ENCODE data around the gene GTF2A1. TPM values are rescaled to one million over a fixed set of nuclear protein-coding genes. Genes with fewer than 3 reads are reported as not detected.

The GTF2A1 gene
- total RNA-seq, 4 donors from 2014 or later: 20.4 to 38.3 (median 33.2) TPM

DNA sequence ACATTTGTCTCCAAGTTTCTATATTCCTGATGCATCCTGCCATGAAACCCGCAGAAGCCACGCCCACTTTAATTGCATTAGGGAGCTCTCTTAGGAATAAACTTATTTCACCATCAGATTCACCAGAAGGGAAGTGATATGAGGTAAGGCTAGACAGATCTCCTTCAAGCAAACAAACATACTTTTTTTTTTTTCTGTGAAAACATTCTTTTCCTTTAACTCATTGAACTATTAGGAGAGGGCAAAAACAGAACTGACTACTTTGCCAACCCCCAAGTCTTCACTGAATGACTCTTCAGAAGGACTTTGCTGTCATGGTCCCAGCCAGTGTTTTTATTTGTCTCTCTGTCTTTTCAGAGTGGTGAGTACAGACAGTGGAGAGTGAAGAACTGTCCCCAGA, 48.4 kb downstream of the GTF2A1 start:
- ATAC-seq: no peak
- no peaks in the 10 kb centered on the region for H3K36me3 ChIP-seq
- in situ Hi-C loops (cut with MboI; ENCODE audit: low sequenced_read_pairs in 4 of 4): loop anchor here in 2 of 4 donors (5.0 to 10.0 kb wide), 2 partner anchors 175 to 228 kb away; partner anchors contain the start of gene CEP128 (in 1 of the 2)

DNA sequence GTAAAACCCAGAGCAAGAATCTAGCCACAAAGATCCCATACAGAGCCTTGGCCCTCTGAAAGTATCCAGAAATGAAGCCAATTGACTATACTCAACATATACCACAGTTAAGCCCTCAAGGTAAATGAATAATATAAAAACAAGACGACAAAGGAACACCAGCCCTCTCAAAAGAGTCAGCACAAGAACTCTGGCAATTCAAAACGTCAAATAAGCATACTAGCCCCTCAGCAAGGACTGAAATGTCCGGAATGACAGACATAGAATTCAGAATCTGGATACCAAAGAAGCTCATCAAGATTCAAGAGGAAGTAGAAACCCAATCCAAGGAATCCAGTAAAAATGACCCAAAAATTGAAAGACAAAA, 49.9 kb downstream of the GTF2A1 start:
- ATAC-seq: peak; percentile 1 to 14
- H3K27me3 ChIP-seq: no peaks in the 10 kb centered on the region
- in situ Hi-C loops (cut with MboI; ENCODE audit: low sequenced_read_pairs in 4 of 4) (loop anchor here in 2 of 4 donors (5.0 to 10.0 kb wide), 2 partner anchors 174 to 226 kb away; partner anchors contain the start of gene CEP128 (in 1 of the 2)), intact Hi-C loops (cut with DNase I; ENCODE audit: low total_unique reads) (loop anchor here (2.0 to 5.0 kb wide), 3 partner anchors 34 to 219 kb away; no protein-coding TSS in a partner anchor)
- H3K27ac ChIP-seq: peak overlapping the region; percentile 91 to 96 (median 94)
- TF ChIP-seq POLR2A (IDR thresholded peaks at IDR 0.05): no peak
- TF ChIP-seq, protein P1, sequence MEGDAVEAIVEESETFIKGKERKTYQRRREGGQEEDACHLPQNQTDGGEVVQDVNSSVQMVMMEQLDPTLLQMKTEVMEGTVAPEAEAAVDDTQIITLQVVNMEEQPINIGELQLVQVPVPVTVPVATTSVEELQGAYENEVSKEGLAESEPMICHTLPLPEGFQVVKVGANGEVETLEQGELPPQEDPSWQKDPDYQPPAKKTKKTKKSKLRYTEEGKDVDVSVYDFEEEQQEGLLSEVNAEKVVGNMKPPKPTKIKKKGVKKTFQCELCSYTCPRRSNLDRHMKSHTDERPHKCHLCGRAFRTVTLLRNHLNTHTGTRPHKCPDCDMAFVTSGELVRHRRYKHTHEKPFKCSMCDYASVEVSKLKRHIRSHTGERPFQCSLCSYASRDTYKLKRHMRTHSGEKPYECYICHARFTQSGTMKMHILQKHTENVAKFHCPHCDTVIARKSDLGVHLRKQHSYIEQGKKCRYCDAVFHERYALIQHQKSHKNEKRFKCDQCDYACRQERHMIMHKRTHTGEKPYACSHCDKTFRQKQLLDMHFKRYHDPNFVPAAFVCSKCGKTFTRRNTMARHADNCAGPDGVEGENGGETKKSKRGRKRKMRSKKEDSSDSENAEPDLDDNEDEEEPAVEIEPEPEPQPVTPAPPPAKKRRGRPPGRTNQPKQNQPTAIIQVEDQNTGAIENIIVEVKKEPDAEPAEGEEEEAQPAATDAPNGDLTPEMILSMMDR (IDR thresholded peaks at IDR 0.05 in 4 of 5, conservative IDR thresholded peaks at IDR 0.05 in 1 of 5): peak in 2 of 5 experiments; percentile 4
- no peaks in the 10 kb centered on the region for H3K9me3 ChIP-seq
- H3K4me1 ChIP-seq: peaks cover 16 to 20% of the 10 kb centered on the region in 2 donors
- no peaks in the 10 kb centered on the region for H3K36me3 ChIP-seq
- H3K4me3 ChIP-seq: peak overlapping the region; percentile 61 to 85 (median 74)
- DNase-seq: no peak

More for the DNA sequence above, 48.4 kb downstream of the GTF2A1 start:
- no peak overlapping the region for H3K4me3 ChIP-seq
- no peaks in the 10 kb centered on the region for H3K27me3 ChIP-seq
- TF ChIP-seq, protein P1 (IDR thresholded peaks at IDR 0.05 in 4 of 5, conservative IDR thresholded peaks at IDR 0.05 in 1 of 5): no peak
- no peak for TF ChIP-seq POLR2A (IDR thresholded peaks at IDR 0.05)
- peaks cover 16 to 20% of the 10 kb centered on the region in 2 donors for H3K4me1 ChIP-seq
- H3K27ac ChIP-seq: no peak overlapping the region
- intact Hi-C loops (cut with DNase I; ENCODE audit: low total_unique reads): loop anchor here (5.0 kb wide), 1 partner anchor 220 kb away; no protein-coding TSS in a partner anchor
- H3K9me3 ChIP-seq: no peaks in the 10 kb centered on the region
- DNase-seq: no peak

DNA sequence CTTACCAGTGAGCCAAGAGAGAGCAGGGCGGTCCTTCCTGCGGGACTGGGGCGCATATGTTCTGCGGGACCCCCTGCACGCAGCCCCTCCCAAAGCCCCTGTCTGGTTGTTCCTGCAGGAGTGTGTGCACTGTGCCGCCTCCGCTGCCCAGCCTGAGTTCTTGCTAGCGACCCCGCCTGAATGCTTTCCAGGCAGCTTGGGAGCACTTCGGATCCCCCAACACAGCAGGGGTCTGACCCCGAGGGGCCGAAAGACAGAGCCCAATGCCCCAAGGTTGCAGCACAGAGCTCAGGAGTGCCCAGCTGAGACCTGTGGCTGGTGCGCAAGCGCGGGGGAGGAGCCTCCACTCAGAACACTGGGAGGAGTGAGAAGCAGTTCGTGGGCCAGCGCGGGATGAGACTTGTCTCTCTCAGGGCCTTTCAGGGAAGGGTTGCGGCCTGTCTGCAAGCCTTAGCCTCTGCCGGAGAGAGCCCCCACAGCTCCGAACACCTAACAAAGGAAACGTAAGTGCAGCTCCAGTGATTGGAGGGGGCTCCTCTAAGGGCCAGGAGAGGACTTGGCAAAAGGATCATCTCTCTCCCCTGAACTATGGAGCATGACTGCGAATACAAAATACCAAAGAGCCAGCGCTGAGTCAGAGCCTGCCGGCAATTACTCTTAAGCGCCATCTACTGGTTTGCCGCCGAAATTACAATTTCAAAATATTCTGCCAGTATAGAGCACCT, 50.5 kb downstream of the GTF2A1 start:
- ATAC-seq: peak; percentile 97 to 99
- Histone ChIP-seq H3K36me3 (no peaks in the 10 kb centered on the region), H3K4me1 (peaks cover 16 to 20% of the 10 kb centered on the region in 2 donors), H3K27ac (peak overlapping the region; percentile 91 to 96 (median 94)), H3K4me3 (peak overlapping the region; percentile 61 to 85 (median 74)), H3K27me3 (no peaks in the 10 kb centered on the region), H3K9me3 (no peaks in the 10 kb centered on the region)
- TF ChIP-seq, protein P1 (IDR thresholded peaks at IDR 0.05 in 4 of 5, conservative IDR thresholded peaks at IDR 0.05 in 1 of 5): peak; percentile 86 to 95 (median 92)
- TF ChIP-seq POLR2A (IDR thresholded peaks at IDR 0.05): peak; percentile 61 to 75
- in situ Hi-C loops (cut with MboI; ENCODE audit: low sequenced_read_pairs in 4 of 4) (loop anchor here in 2 of 4 donors (5.0 to 10.0 kb wide), 2 partner anchors 173 to 225 kb away; partner anchors contain the start of gene CEP128 (in 1 of the 2)), intact Hi-C loops (cut with DNase I; ENCODE audit: low total_unique reads) (loop anchor here (2.0 to 5.0 kb wide), 3 partner anchors 35 to 218 kb away; no protein-coding TSS in a partner anchor)
- DNase-seq: peak; percentile 89 to 93

DNA sequence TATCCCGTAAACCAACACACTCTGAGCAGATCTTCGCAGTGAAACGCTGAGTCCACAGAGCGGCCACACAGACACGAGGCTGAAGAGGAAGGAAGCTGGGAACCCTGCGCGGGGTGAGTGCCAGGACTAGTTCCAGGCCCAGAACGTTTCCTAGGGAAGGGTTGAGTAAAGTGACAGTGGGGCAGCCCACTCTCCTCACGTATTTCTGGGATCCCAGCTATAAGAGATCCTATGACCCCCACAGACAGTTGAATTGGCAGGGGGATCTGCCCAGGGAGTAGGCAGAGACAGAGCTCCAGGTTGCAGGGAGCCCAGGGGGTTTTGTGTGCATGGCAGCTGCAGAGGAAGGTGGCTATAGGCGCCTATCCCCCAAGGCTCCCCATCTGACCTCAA, 51.1 kb downstream of the GTF2A1 start:
- DNase-seq (peak; percentile 54 to 57), ATAC-seq (peak; percentile 44 to 53)
- no peaks in the 10 kb centered on the region for H3K9me3 ChIP-seq
- peak overlapping the region; percentile 91 to 96 (median 94) for H3K27ac ChIP-seq
- no peaks in the 10 kb centered on the region for H3K36me3 ChIP-seq
- peak overlapping the region; percentile 61 to 85 (median 74) for H3K4me3 ChIP-seq
- in situ Hi-C loops (cut with MboI; ENCODE audit: low sequenced_read_pairs in 4 of 4): loop anchor here (5.0 to 10.0 kb wide), 3 partner anchors 172 to 225 kb away; partner anchors contain the start of gene CEP128 (in 1 of the 4)
- no peak for TF ChIP-seq POLR2A (IDR thresholded peaks at IDR 0.05)
- TF ChIP-seq, protein P1 (IDR thresholded peaks at IDR 0.05 in 4 of 5, conservative IDR thresholded peaks at IDR 0.05 in 1 of 5): no peak
- peaks cover 16 to 20% of the 10 kb centered on the region in 2 donors for H3K4me1 ChIP-seq
- H3K27me3 ChIP-seq: no peaks in the 10 kb centered on the region
- intact Hi-C loops (cut with DNase I; ENCODE audit: low total_unique reads): loop anchor here (2.0 to 5.0 kb wide), 3 partner anchors 35 to 217 kb away; no protein-coding TSS in a partner anchor
